Brain microvascular endothelial cell (primary cell): ENCODE data around the gene NR4A1.
A peak's percentile ranks its signal among the peaks of the same experiment; 100 is the strongest.

Experiments
- DNase-seq: peaks from one replicate; pipeline ENCODE4 v3.0.0-alpha.2; 2020
- H3K27ac ChIP-seq: fragments of 250-450 bp; sonication (Bioruptor Pico); 2 replicates; pipeline ENCODE4 v1.5.1; 2020; ENCODE audit warnings: mild to moderate bottlenecking, moderate library complexity
- H3K27me3 ChIP-seq: fragments of 250-450 bp; sonication (Bioruptor Pico); replicated peaks from 2 replicates; pipeline ENCODE4 v1.5.1; 2020; ENCODE audit warnings: mild to moderate bottlenecking
- H3K36me3 ChIP-seq: fragments of 250-450 bp; sonication (Bioruptor Pico); replicated peaks from 2 replicates; pipeline ENCODE4 v1.5.1; 2020; ENCODE audit warnings: mild to moderate bottlenecking
- H3K4me3 ChIP-seq: 2 replicates; pipeline ENCODE4 v1.5.1; 2011; ENCODE audit warnings: low read depth, mild to moderate bottlenecking, control low read depth, low read length, moderate library complexity
- CTCF ChIP-seq: IDR thresholded peaks from 2 replicates; pipeline ENCODE4 v1.5.1; 2011; ENCODE audit warnings: low read depth, mild to moderate bottlenecking, moderate library complexity, low read length, control low read depth, inconsistent platforms; ENCODE audit errors: missing control alignments
- in situ Hi-C: cut with HindIII; loops from 2 replicates; pipeline ENCODE4 v1.10.0; 2017; ENCODE audit warnings: low sequenced_read_pairs, low pct_ligation_motif_present

Gene NR4A1

DNA sequence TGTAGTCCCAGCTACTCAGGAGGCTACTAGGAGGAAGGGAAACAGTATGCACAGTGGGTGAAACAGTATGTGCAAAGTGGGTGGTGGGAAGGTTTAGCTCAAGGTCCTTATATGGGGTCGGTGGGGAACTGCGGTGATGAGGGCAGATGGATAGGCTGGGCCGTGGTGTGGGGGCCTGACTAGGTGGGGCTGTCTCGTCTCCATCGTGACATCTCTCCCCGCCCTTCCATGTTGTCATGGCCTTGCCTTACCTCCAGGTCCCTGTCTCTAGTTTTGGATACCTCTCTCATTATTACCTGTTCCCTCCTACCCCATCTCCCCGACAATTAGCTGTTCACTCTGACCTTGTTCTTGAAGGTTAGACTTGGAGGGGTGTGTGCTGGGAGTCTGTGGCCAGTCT is 4.4 kb upstream of the NR4A1 start:
- Histone ChIP-seq H3K27ac (no peak overlapping the region), H3K36me3 (no peaks in the 10 kb centered on the region), H3K4me3 (no peak overlapping the region), H3K27me3 (no peaks in the 10 kb centered on the region)
- in situ Hi-C loops: no loop called here
- no peak for TF ChIP-seq CTCF
- DNase-seq: no peak

- DNase-seq: no peak
- H3K4me3 ChIP-seq: no peak overlapping the region
- no peaks in the 10 kb centered on the region for H3K27me3 ChIP-seq
- no peak overlapping the region for H3K27ac ChIP-seq
- in situ Hi-C loops: no loop called here
- no peaks in the 10 kb centered on the region for H3K36me3 ChIP-seq
- no peak for TF ChIP-seq CTCF
These were observed 2.0 kb upstream of the NR4A1 start for GRCh38 chr12:52049286-52049685.

DNA sequence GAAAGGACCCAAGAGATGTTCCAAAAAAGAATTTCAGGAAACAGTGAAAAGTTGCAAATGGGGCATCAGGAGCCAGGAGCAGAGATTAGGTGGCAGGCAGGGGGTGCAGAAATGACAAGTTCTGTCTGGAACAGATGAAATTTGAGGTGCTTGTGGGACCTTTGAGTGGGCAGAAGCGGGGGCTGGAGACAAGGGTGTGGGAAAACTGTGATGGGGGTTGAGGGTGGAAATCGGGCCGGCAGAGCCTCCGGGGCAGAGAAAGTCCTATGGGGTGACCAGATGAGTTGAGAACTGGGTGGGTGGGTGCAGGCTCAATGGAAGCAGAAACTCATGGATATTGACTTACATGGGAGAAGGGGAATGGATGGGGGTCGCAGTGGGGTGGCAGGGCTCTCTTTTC is 1.6 kb upstream of the NR4A1 start:
- no peak for DNase-seq
- H3K27me3 ChIP-seq: no peaks in the 10 kb centered on the region
- TF ChIP-seq CTCF: no peak
- no peaks in the 10 kb centered on the region for H3K36me3 ChIP-seq
- in situ Hi-C loops: no loop called here
- no peak overlapping the region for H3K4me3 ChIP-seq
- no peak overlapping the region for H3K27ac ChIP-seq

GRCh38 chr12:52050116-52050757 is 1.0 kb upstream of the NR4A1 start:
- in situ Hi-C loops: no loop called here
- DNase-seq: no peak
- H3K36me3 ChIP-seq: no peaks in the 10 kb centered on the region
- H3K4me3 ChIP-seq: peak overlapping the region; percentile 68
- TF ChIP-seq CTCF: no peak
- H3K27ac ChIP-seq: peak overlapping the region; percentile 79
- H3K27me3 ChIP-seq: no peaks in the 10 kb centered on the region

GRCh38 chr12:52052468-52053186 is 1.4 kb downstream of the NR4A1 start:
- Histone ChIP-seq H3K36me3 (no peaks in the 10 kb centered on the region), H3K27me3 (no peaks in the 10 kb centered on the region), H3K27ac (no peak overlapping the region), H3K4me3 (peak overlapping the region; percentile 88)
- no peak for TF ChIP-seq CTCF
- in situ Hi-C loops: no loop called here
- no peak for DNase-seq
